K562 (cell line): ENCODE measurements around the gene PSMC4. TPM values are rescaled to one million over a fixed set of nuclear protein-coding genes. Genes with fewer than 3 reads are reported as not detected.

Experiments
- ATAC-seq: fragments of 200-7000 bp; cut with Tn5 transposase; 3 replicates; pipeline ENCODE4 v1.9.1; 2020; ENCODE audit warnings: moderate library complexity
- BruUV-seq: library from RNA; stranded (reverse); fragments of 400-500 nt; replicated peaks from 2 replicates; lab custom pipeline; 2021; lab: Mats Ljungman, UMichigan
- CTCF ChIA-PET: fragments of 300-600 bp; formaldehyde crosslinking; extraction: SDS; loops from one replicate; lab custom pipeline; 2021; ENCODE audit warnings: low intra/inter-chr PET ratio; lab: Yijun Ruan, JAX
- POLR2A ChIA-PET: fragments of 300-600, 350-650 bp; sonication (Branson Sonifier 250); formaldehyde crosslinking; extraction: SDS; loops from one replicate; lab custom pipeline; 2021; ENCODE audit warnings: antibody characterized with exemption, inconsistent platforms; lab: Yijun Ruan, JAX
- DNase-seq, 4 experiments: peaks; one replicate each; pipeline versions ENCODE4 v3.0.0 to v3.0.0-alpha.2; 2011 to 2018; ENCODE audit warnings: low spot score in 3 of 4, mixed read lengths in 3 of 4; ENCODE audit errors: extremely low read depth in 1 of 4
- FAIRE-seq: peaks from 2 replicates; lab custom pipeline; 2011; peaks lifted over from hg19 to GRCh38; lab: Jason Lieb, UNC
- H2AFZ ChIP-seq: 2 replicates; pipeline ENCODE4 v1.6.0; 2011; ENCODE audit warnings: low read depth, low read length, control low read depth, inconsistent platforms
- H3K27ac ChIP-seq: fragments of 200-600 bp; 3 replicates; pipeline ENCODE4 v1.8.0; 2011; ENCODE audit warnings: low read depth, mild to moderate bottlenecking, control low read depth, inconsistent platforms, low read length, moderate library complexity, mixed read lengths; ENCODE audit errors: extremely low read depth
- H3K27me3 ChIP-seq, 2 experiments: fragments of 300-600 bp in 1 of 2; 2 replicates in 1 of 2; 3 replicates in 1 of 2; pipeline versions ENCODE4 v1.6.0 to v1.8.0; 2011; ENCODE audit warnings: inconsistent platforms in 2 of 2, low read length in 2 of 2, mild to moderate bottlenecking in 1 of 2, mixed read lengths in 1 of 2, moderate library complexity in 1 of 2; ENCODE audit not compliant: control insufficient read depth in 2 of 2, insufficient read depth in 2 of 2
- H3K36me3 ChIP-seq: fragments of 300-600 bp; 3 replicates; pipeline ENCODE4 v1.8.0; 2011; ENCODE audit warnings: mild to moderate bottlenecking, low read length, inconsistent platforms; ENCODE audit not compliant: control insufficient read depth, insufficient read depth
- H3K4me1 ChIP-seq, 2 experiments: fragments of 200-600 bp in 1 of 2; replicated peaks in 1 of 2; 2 replicates in 1 of 2; 3 replicates in 1 of 2; pipeline versions ENCODE4 v1.5.1 to v1.8.0; 2011; ENCODE audit warnings: inconsistent platforms in 2 of 2, low read length in 2 of 2, mild to moderate bottlenecking in 1 of 2, mixed read lengths in 1 of 2, moderate library complexity in 1 of 2; ENCODE audit not compliant: control insufficient read depth in 2 of 2, insufficient read depth in 2 of 2
- H3K4me2 ChIP-seq: 2 replicates; pipeline ENCODE4 v1.6.1; 2011; ENCODE audit warnings: low read length, control low read depth, inconsistent platforms, mixed read lengths; ENCODE audit not compliant: insufficient read depth
- H3K4me3 ChIP-seq: fragments of 200-600 bp; sonication (generic), shearing (Covaris generic); 2 replicates; pipeline ENCODE4 v1.5.1; 2016; ENCODE audit warnings: control low read depth, inconsistent platforms
- H3K79me2 ChIP-seq: fragments of 200-600 bp; 3 replicates; pipeline ENCODE4 v1.8.0; 2011; ENCODE audit warnings: low read length, inconsistent platforms; ENCODE audit not compliant: control insufficient read depth, insufficient read depth
- H3K9ac ChIP-seq, 2 experiments: 2 replicates each; pipeline versions ENCODE4 v1.6.0 to v1.6.1; 2011; ENCODE audit warnings: low read depth in 2 of 2, low read length in 2 of 2, control low read depth in 1 of 2, inconsistent platforms in 1 of 2, mild to moderate bottlenecking in 1 of 2, mixed read lengths in 1 of 2; ENCODE audit not compliant: insufficient read depth in 1 of 2
- H3K9me1 ChIP-seq: one replicate; pipeline ENCODE4 v1.6.0; 2011; ENCODE audit warnings: inconsistent platforms, mild to moderate bottlenecking, low read length, moderate library complexity; ENCODE audit not compliant: control insufficient read depth, insufficient read depth
- H3K9me3 ChIP-seq: replicated peaks from 2 replicates; pipeline ENCODE4 v1.5.1; 2011; ENCODE audit warnings: low read depth, low read length, inconsistent platforms; ENCODE audit not compliant: control insufficient read depth, insufficient read depth
- H4K20me1 ChIP-seq: replicated peaks from 2 replicates; pipeline ENCODE4 v1.6.1; 2011; ENCODE audit warnings: low read length, inconsistent platforms, mixed read lengths; ENCODE audit not compliant: control insufficient read depth, insufficient read depth
- CEBPB ChIP-seq: fragments of 450-650 bp; IDR thresholded peaks from 2 replicates; pipeline ENCODE4 v1.6.1; 2016; ENCODE audit warnings: missing genetic modification characterization, missing compliant biosample characterization
- EGR1 ChIP-seq: fragments of 450-650 bp; conservative IDR thresholded peaks from 2 replicates; pipeline ENCODE4 v1.6.1; 2017; ENCODE audit warnings: mild to moderate bottlenecking
- ETS2 ChIP-seq: IDR thresholded peaks from 2 replicates; pipeline ENCODE4 v1.6.1; 2016; ENCODE audit warnings: borderline replicate concordance, missing genetic modification characterization, mild to moderate bottlenecking, moderate library complexity, missing compliant biosample characterization; ENCODE audit not compliant: poor library complexity, severe bottlenecking
- MAFG ChIP-seq: fragments of 450-650 bp; conservative IDR thresholded peaks from 2 replicates; pipeline ENCODE4 v1.6.1; 2016; ENCODE audit warnings: missing genetic modification characterization, missing compliant biosample characterization
- WGBS: fragments of 100-300 bp; shearing (Covaris generic); methylation state at CpG from one replicate; pipeline ENCODE4 v1.1.6; 2016; ENCODE audit warnings: low coverage, mixed read lengths; ENCODE audit not compliant: insufficient coverage; ENCODE audit errors: missing lambda C conversion rate; 5-methylcytosine and 5-hydroxymethylcytosine counted together
- in situ Hi-C: fragments of 300-500 bp; cut with MboI; formaldehyde crosslinking; loops from 4 replicates; pipeline ENCODE4 v1.15.0; 2018; ENCODE audit warnings: inconsistent platforms, mixed read lengths
- intact Hi-C: fragments of 100-400 bp; cut with micrococcal nuclease; formaldehyde crosslinking; loops from 2 replicates; pipeline ENCODE4 v1.14.2; 2022
- polyA plus RNA-seq, 8 experiments: library from polyadenylated mRNA; depleted of rRNA in 4 of 8; stranded (reverse) in 5 of 8; unstranded in 3 of 8; fragments of >200 nt; fragmentation: Nextera tagmentation in 2 of 8; fragmentation: Illumina TruSeq in 1 of 8; extraction: Ambion mirVana in 2 of 8; extraction: Trizol in 1 of 8; gene quantifications; 2 replicates each; pipeline versions ENCODE4 v1.2.1 to v1.2.3, GENCODE V29; 2011 to 2014; ENCODE audit warnings: inconsistent platforms in 1 of 8, missing spikeins in 1 of 8
- total RNA-seq, 7 experiments: library from RNA; depleted of rRNA in 6 of 7; stranded (reverse); fragments of >200 nt in 6 of 7; fragmentation: Illumina TruSeq in 2 of 7; extraction: Trizol in 2 of 7; gene quantifications; 2 replicates each; pipeline versions ENCODE4 v1.2.1 to v1.2.3, GENCODE V29; 2011 to 2021; ENCODE audit warnings: low replicate concordance in 1 of 7

PSMC4 gene
- total and polyA plus RNA-seq, 9 of the 15 experiments (the other 6 are each of a cell fraction or from before 2014, with no cell fraction given) = 45.9 to 475 (median 142) TPM

DNA sequence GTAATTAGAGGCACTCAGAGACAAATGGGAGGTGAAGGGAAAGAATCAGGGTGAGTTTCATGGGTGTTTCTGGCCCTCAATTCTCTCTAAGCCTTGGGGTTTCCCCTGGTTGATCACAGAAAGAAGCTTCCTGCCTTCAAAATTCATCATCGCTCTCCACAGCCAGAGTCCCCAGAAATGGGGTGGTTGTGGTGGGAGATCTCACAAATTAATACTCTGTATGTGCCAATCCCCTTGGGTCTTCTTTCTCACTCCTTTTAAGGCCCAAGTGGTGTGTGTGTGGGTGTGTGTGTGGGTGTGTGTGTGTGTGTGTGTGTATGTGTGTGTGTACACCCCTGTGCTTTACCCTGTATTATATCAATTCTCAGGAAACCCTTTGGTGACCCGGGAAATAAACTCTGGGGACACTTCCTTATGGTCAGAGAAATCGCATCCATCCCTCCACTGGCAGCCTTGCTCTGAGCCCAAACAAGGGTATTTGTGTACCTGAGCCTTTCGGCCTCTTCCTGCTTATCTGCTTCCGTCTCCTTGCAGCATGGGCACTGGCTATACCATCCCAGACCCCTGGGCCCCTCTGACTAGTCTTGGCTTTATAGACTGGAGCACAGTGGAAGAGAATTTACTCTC is 33.8 kb upstream of the PSMC4 start:
- no peak for DNase-seq
- Histone ChIP-seq H3K4me3 (no peak overlapping the region), H3K4me1 (peaks cover 0 to 5% of the 10 kb centered on the region in 2 experiments; a peak in 2 of 5 replicates), H2AFZ (no peak overlapping the region), H3K4me2 (no peak overlapping the region), H3K9me3 (no peaks in the 10 kb centered on the region; the same call in 1 of the 2 replicates), H3K27me3 (peaks cover 0 to 6% of the 10 kb centered on the region in 2 experiments; a peak in 2 of 5 replicates), H3K9ac (no peak overlapping the region), H3K27ac (no peak overlapping the region), H4K20me1 (no peaks in the 10 kb centered on the region), H3K79me2 (no peaks in the 10 kb centered on the region), H3K9me1 (no peaks in the 10 kb centered on the region), H3K36me3 (no peaks in the 10 kb centered on the region)
- no peak for ATAC-seq
- no peak for FAIRE-seq
- TF ChIP-seq EGR1 (peak; percentile 36; the same call in 1 of the 2 replicates), MAFG (tag) (no peak)
- intact Hi-C loops (no loop called here), in situ Hi-C loops (no loop called here)
- CTCF ChIA-PET = no interaction called here
- POLR2A ChIA-PET = no interaction called here
- 20% methylated on average over 5 of the region's 5 CpGs for WGBS
- BruUV-seq = no TSS peak

DNA sequence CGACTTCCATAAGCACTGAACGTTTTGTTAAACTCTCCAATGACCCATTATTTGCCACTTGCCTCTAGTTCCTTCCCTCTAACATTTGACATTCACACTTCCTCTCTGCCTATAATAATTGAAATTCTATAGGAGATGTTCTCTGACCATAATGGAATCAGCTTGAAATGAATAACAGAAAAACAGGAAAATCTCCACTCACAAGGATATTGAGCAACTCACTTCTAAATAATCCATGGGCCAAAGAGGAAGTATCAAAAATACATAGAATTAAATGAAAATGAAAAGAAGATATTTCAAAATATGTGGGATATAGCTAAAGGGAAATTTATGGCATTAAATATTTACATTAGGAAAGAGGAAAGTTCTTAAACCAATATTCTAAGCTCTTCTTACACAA is 33.2 kb upstream of the PSMC4 start:
- H4K20me1 ChIP-seq = no peaks in the 10 kb centered on the region
- in situ Hi-C loops (no loop called here), intact Hi-C loops (no loop called here)
- TF ChIP-seq ETS2 (tag) (no peak), CEBPB (peak; percentile 17; the same call in 1 of the 2 replicates)
- POLR2A ChIA-PET = interaction anchor here (1.1 kb wide), 1 partner anchor 9 kb away, joined by 4 read pairs; no protein-coding TSS in a partner anchor
- WGBS = 4% methylated on average over 2 of the region's 2 CpGs
- H3K27ac ChIP-seq = no peak overlapping the region
- ATAC-seq = no peak
- peaks cover 0 to 6% of the 10 kb centered on the region in 2 experiments; a peak in 2 of 5 replicates for H3K27me3 ChIP-seq
- CTCF ChIA-PET = no interaction called here
- DNase-seq = no peak
- H3K4me1 ChIP-seq = peaks cover 0 to 5% of the 10 kb centered on the region in 2 experiments; a peak in 2 of 5 replicates
- no peak overlapping the region for H3K9ac ChIP-seq
- no peaks in the 10 kb centered on the region for H3K79me2 ChIP-seq
- no peak for FAIRE-seq
- H2AFZ ChIP-seq = no peak overlapping the region
- no peak overlapping the region for H3K4me2 ChIP-seq
- H3K4me3 ChIP-seq = no peak overlapping the region
- no TSS peak for BruUV-seq
- no peaks in the 10 kb centered on the region for H3K36me3 ChIP-seq
- H3K9me1 ChIP-seq = no peaks in the 10 kb centered on the region
- no peaks in the 10 kb centered on the region; the same call in 1 of the 2 replicates for H3K9me3 ChIP-seq
